Measurements from ENCODE around the gene CALML3. TPM values are rescaled to one million over a fixed set of nuclear protein-coding genes. Genes with fewer than 3 reads are reported as not detected.

The CALML3 gene
- total and polyA plus RNA-seq, 4 donors, result 0.10 to 0.13 TPM; not detected in 2

DNA sequence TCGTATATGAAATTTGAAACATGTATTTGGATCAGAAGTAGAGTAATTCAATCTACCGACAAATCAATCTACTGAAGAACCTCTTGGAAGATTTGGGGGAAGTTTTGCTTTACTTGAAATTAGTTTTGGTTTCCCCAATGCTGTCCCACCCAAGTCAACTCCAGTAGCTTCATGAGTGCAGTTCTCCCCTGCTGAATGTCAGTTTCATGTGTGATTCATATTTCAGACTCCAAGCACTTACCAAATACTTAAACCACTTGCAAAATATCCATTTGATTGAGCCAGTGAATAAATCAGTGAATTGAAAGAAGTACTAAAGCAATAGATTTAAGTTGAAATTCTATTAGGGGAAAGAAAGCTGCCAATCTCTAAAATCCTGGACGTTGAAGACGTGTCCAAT lies 34.7 kb upstream of the CALML3 start:
- H3K27ac ChIP-seq (ENCODE audit: low read depth in 1 of 2, low read length in 2 of 2), result no peak overlapping the region
- DNase-seq, result no peak

DNA sequence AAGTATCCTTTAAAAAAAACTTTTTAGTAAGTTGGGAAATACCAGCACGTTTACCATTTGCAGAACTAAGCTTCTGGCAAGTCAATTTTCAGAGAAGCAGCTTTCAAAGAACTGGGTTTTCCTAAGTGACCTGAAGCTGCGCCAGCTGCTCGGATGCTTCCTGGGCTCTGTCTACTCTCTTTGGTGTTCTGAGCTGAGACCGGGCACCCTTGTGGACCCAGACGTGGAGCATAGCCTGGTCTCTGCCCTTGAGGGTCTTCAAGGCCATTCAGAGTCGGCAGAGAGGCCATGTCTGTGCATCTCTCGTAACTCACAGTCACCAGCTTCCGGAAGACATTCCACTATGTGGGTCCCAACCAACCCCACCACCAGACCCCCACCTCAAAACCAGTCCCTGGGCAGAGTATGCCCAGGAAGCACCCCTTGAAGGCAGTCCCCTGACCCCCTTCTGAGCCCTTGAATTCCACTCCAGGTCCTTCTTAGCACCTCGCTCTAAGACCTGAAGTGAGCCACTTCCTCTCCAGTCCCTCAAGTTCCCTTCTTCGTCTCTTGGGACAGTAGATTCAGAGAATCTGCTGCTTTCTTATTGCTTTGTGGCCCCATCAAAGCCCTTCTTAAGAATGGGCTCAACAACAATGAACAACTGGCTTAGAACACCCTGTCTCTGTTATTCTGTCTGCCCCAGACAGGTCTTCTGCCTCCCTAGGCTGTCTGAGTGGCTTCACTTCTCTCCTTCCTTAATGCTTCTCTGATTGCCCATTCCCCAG lies 33.9 kb upstream of the CALML3 start:
- ATAC-seq (ENCODE audit: low FRiP score) (no peak), DNase-seq (no peak)
- H3K4me1 ChIP-seq (ENCODE audit: control insufficient read depth in 1 of 2, insufficient read depth in 2 of 2, low read length in 2 of 2), result no peaks in the 10 kb centered on the region
- intact Hi-C loops (cut with DNase I), result no loop called here
- no peak overlapping the region for H3K4me3 ChIP-seq (ENCODE audit: low read length in 2 of 2)
- no peaks in the 10 kb centered on the region for H3K27me3 ChIP-seq (ENCODE audit: control insufficient read depth in 1 of 2, insufficient read depth in 2 of 2, low read length in 1 of 2)
- peaks cover 2% of the 10 kb centered on the region for H3K9me3 ChIP-seq (ENCODE audit: control insufficient read depth, low read length)
- H3K27ac ChIP-seq (ENCODE audit: low read depth in 1 of 2, low read length in 2 of 2), result no peak overlapping the region
- no peaks in the 10 kb centered on the region for H3K36me3 ChIP-seq (ENCODE audit: control insufficient read depth in 1 of 2, insufficient read depth in 2 of 2, low read length in 1 of 2)
- 85% methylated on average over 10 of the region's 10 CpGs for WGBS, 2 donors

More for the DNA sequence above, 34.7 kb upstream of the CALML3 start:
- intact Hi-C loops (cut with DNase I), result no loop called here
- no peak overlapping the region for H3K4me3 ChIP-seq (ENCODE audit: low read length in 2 of 2)
- ATAC-seq (ENCODE audit: low FRiP score), result no peak
- 95 to 97% methylated on average over 4 of the region's 4 CpGs for WGBS, 2 donors
- H3K36me3 ChIP-seq (ENCODE audit: control insufficient read depth in 1 of 2, insufficient read depth in 2 of 2, low read length in 1 of 2), result no peaks in the 10 kb centered on the region
- no peaks in the 10 kb centered on the region for H3K4me1 ChIP-seq (ENCODE audit: control insufficient read depth in 1 of 2, insufficient read depth in 2 of 2, low read length in 2 of 2)
- H3K9me3 ChIP-seq (ENCODE audit: control insufficient read depth, low read length), result peaks cover 2% of the 10 kb centered on the region
- H3K27me3 ChIP-seq (ENCODE audit: control insufficient read depth in 1 of 2, insufficient read depth in 2 of 2, low read length in 1 of 2), result no peaks in the 10 kb centered on the region

DNA sequence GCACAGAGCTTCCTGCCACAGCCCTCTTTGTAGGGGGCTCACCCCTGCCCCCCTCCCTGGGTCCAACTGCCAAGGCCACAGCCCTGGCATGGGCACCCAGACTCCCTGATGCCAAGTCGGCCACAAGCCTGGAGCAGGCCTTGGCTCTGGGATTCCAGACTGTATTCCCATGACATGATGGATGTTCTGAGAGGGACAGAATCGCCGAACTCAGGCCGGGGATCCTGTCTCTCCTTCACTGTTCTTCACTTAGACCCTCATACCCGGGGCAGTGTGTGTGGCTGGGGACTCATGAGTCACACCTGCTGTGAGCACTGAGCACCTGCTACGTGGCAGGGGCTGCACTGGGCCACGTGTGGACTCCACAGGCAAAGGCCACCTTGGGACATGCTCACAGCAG lies 33.3 kb upstream of the CALML3 start:
- Histone ChIP-seq H3K9me3 (ENCODE audit: control insufficient read depth, low read length) (peaks cover 2% of the 10 kb centered on the region), H3K36me3 (ENCODE audit: control insufficient read depth in 1 of 2, insufficient read depth in 2 of 2, low read length in 1 of 2) (no peaks in the 10 kb centered on the region), H3K4me1 (ENCODE audit: control insufficient read depth in 1 of 2, insufficient read depth in 2 of 2, low read length in 2 of 2) (no peaks in the 10 kb centered on the region), H3K27me3 (ENCODE audit: control insufficient read depth in 1 of 2, insufficient read depth in 2 of 2, low read length in 1 of 2) (no peaks in the 10 kb centered on the region), H3K27ac (ENCODE audit: low read depth in 1 of 2, low read length in 2 of 2) (no peak overlapping the region), H3K4me3 (ENCODE audit: low read length in 2 of 2) (no peak overlapping the region)
- WGBS, 2 donors, result 39 to 41% methylated on average over 7 of the region's 7 CpGs
- ATAC-seq (ENCODE audit: low FRiP score) (no peak), DNase-seq (no peak)
- intact Hi-C loops (cut with DNase I), result no loop called here

DNA sequence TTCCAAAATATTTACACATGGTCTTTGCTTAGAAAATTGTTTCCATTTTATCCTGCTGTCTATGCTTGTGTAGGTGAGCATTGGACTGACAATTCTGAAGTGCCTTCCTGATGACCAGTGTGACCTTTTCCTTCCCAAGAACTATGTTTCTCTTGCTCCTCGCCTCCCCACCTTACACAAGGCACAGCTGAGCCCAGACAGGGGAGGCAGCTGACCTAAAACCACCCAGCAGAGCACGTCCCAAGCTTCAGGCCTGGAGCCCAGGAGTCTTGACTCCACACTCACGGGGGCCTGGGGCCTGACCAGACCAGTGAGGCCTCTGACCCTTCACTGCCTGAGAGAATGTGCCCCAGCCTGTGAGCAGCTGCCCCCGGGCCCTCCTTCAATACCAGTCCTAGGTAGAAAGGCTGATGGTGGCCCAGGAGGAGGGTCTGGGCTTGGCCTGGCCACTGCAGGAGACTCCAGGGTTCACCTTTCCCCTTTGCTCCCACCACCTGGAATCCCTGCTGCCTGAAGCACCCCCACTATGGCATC lies 32.4 kb upstream of the CALML3 start:
- H3K4me3 ChIP-seq (ENCODE audit: low read length in 2 of 2), result no peak overlapping the region
- intact Hi-C loops (cut with DNase I), result no loop called here
- H3K9me3 ChIP-seq (ENCODE audit: control insufficient read depth, low read length), result peaks cover 2% of the 10 kb centered on the region

DNA sequence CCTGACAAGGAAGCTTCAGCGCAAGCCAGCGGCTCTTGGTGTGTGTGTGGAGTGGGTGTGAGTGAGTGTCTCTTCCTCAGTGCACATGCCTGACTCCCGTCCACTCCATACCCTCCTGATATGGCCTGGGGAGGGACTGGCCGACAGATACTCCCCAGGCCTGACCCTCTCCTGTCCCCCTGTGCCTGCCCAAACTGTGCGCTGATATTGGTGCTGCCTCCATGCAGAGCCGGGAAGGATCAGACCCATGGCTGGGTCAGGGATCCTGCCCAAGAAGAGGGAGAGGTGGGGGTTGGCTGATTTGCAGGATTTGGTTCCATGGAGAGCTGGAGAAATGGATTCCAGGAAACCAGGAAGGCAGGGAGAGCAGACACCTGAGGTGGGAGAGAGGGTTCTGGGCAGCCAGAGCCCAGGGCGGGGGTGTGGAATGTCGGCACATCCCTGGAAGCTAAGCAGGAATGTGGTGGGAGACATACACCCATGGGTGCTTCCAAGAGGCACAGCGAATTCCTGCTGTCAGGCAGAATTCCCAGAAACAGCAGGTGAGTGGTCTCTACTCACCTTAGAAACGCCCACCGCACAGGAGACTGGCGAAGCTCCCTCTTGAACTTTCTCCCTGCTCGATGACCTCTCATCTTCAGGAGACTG lies 31.7 kb upstream of the CALML3 start:
- H3K36me3 ChIP-seq (ENCODE audit: control insufficient read depth in 1 of 2, insufficient read depth in 2 of 2, low read length in 1 of 2), result no peaks in the 10 kb centered on the region
- H3K27me3 ChIP-seq (ENCODE audit: control insufficient read depth in 1 of 2, insufficient read depth in 2 of 2, low read length in 1 of 2), result no peaks in the 10 kb centered on the region
- no peaks in the 10 kb centered on the region for H3K4me1 ChIP-seq (ENCODE audit: control insufficient read depth in 1 of 2, insufficient read depth in 2 of 2, low read length in 2 of 2)
- H3K27ac ChIP-seq (ENCODE audit: low read depth in 1 of 2, low read length in 2 of 2), result no peak overlapping the region
- ATAC-seq (ENCODE audit: low FRiP score), result no peak
- 97% methylated on average over 13 of the region's 13 CpGs for WGBS, 2 donors
- H3K4me3 ChIP-seq (ENCODE audit: low read length in 2 of 2), result no peak overlapping the region
- intact Hi-C loops (cut with DNase I), result no loop called here
- no peak for DNase-seq
- peaks cover 2% of the 10 kb centered on the region for H3K9me3 ChIP-seq (ENCODE audit: control insufficient read depth, low read length)

More for the DNA sequence above, 32.4 kb upstream of the CALML3 start:
- ATAC-seq (ENCODE audit: low FRiP score), result no peak
- no peak overlapping the region for H3K27ac ChIP-seq (ENCODE audit: low read depth in 1 of 2, low read length in 2 of 2)
- H3K36me3 ChIP-seq (ENCODE audit: control insufficient read depth in 1 of 2, insufficient read depth in 2 of 2, low read length in 1 of 2), result no peaks in the 10 kb centered on the region
- H3K4me1 ChIP-seq (ENCODE audit: control insufficient read depth in 1 of 2, insufficient read depth in 2 of 2, low read length in 2 of 2), result no peaks in the 10 kb centered on the region
- no peak for DNase-seq
- H3K27me3 ChIP-seq (ENCODE audit: control insufficient read depth in 1 of 2, insufficient read depth in 2 of 2, low read length in 1 of 2), result no peaks in the 10 kb centered on the region
- 97 to 100% methylated on average over 4 of the region's 4 CpGs for WGBS, 2 donors

DNA sequence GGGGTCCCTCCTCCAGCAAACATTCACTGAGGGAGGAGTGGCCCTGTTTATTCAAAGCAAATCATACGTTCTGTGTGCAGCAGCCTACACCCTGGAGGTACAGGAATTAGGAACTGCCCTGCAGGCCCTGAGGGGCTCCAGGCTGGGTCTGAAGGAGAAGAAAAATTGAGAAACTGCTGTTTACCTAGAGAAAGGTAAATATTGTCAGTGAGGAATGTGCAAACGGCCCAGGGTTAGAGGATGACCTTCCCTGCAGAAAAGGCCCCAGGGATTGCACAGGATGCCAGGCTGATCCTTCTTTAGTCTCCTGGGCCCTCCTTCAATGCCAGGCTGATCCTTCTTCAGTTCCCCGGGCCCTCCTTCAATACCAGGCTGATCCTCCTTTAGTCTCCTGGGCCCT lies 31.1 kb upstream of the CALML3 start:
- H3K9me3 ChIP-seq (ENCODE audit: control insufficient read depth, low read length), result peaks cover 2% of the 10 kb centered on the region
- ATAC-seq (ENCODE audit: low FRiP score), result no peak
- DNase-seq, result no peak
- H3K4me1 ChIP-seq (ENCODE audit: control insufficient read depth in 1 of 2, insufficient read depth in 2 of 2, low read length in 2 of 2), result no peaks in the 10 kb centered on the region
- no peaks in the 10 kb centered on the region for H3K27me3 ChIP-seq (ENCODE audit: control insufficient read depth in 1 of 2, insufficient read depth in 2 of 2, low read length in 1 of 2)
- no peak overlapping the region for H3K27ac ChIP-seq (ENCODE audit: low read depth in 1 of 2, low read length in 2 of 2)
- H3K4me3 ChIP-seq (ENCODE audit: low read length in 2 of 2), result no peak overlapping the region
- intact Hi-C loops (cut with DNase I), result no loop called here
- H3K36me3 ChIP-seq (ENCODE audit: control insufficient read depth in 1 of 2, insufficient read depth in 2 of 2, low read length in 1 of 2), result no peaks in the 10 kb centered on the region
- 76 to 83% methylated on average over 3 of the region's 3 CpGs for WGBS, 2 donors

DNA sequence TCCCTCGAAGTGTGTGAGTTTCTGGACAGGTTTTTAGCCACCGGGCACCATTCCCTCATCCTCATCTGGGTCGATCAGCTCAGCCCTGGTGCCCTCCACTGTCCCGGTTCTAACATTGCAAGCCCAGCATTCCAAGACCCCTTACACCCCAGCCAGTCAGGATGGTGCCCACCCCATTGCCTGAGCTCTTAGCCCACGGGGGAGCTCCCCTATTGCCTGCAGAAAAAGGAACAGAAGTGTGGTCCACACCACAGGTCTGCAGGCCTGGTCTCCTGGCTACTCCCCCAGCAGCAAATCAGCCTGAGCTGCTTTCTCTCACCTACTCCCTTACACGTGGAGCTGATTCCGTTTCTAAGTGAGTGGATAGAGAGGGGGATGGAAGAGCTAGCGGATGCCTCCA lies 30.1 kb upstream of the CALML3 start:
- intact Hi-C loops (cut with DNase I), result no loop called here
- WGBS, 2 donors, result 91 to 93% methylated on average over 8 of the region's 8 CpGs
- H3K27ac ChIP-seq (ENCODE audit: low read depth in 1 of 2, low read length in 2 of 2), result no peak overlapping the region
- H3K4me1 ChIP-seq (ENCODE audit: control insufficient read depth in 1 of 2, insufficient read depth in 2 of 2, low read length in 2 of 2), result no peaks in the 10 kb centered on the region
- H3K9me3 ChIP-seq (ENCODE audit: control insufficient read depth, low read length), result peaks cover 2% of the 10 kb centered on the region
- H3K36me3 ChIP-seq (ENCODE audit: control insufficient read depth in 1 of 2, insufficient read depth in 2 of 2, low read length in 1 of 2), result no peaks in the 10 kb centered on the region
- no peak for ATAC-seq (ENCODE audit: low FRiP score)
- no peak overlapping the region for H3K4me3 ChIP-seq (ENCODE audit: low read length in 2 of 2)
- no peaks in the 10 kb centered on the region for H3K27me3 ChIP-seq (ENCODE audit: control insufficient read depth in 1 of 2, insufficient read depth in 2 of 2, low read length in 1 of 2)
- no peak for DNase-seq

DNA sequence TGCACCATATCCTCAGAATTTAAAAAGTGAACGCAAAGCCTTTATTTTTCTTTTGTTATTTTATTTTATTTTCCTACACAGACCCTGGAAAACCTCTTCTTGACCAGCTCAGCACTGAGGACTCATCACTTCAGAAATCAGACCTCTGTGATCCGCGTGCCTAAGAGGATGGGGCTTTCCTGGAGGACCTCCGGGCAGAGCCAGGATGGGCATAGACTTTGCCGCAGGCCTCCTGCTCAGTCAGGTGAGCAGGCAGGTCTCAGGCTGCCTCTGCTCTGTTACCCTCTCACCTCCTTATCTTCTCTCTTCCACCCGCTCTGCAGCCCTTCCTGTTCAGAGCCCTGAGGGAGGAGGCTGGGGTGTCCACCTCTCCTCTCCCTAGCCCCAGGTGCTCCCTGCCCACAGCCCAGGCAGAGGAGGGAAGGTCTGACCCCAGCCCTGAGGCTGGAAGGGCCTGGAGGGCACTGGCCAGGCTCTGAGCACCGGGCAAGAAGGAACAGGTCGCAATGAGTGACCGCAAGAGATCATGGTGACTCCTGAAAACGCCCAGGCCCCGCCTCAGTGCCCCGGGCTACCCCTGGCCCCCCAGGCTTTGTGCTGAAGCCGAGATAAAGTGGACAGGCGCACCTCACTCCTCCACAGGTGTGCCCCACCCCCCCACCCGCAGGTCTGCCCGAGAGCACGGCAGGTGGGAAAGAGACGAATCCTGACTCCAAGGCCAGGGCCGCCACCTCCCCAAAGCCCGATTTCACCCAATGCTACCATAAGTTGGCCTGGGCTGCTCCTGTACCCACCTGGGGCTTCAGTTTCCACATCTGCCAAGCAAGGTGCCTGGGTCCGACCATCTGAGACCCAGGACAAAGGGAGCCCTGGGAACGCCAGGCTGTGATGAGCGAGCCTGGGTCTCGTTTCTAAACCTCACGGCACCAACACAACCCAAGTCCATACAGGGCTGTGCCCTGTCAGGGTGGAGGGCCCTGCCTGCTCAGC lies 28.2 kb upstream of the CALML3 start:
- H3K36me3 ChIP-seq (ENCODE audit: control insufficient read depth in 1 of 2, insufficient read depth in 2 of 2, low read length in 1 of 2), result no peaks in the 10 kb centered on the region
- no peak for DNase-seq
- H3K27me3 ChIP-seq (ENCODE audit: control insufficient read depth in 1 of 2, insufficient read depth in 2 of 2, low read length in 1 of 2), result no peaks in the 10 kb centered on the region
- H3K9me3 ChIP-seq (ENCODE audit: control insufficient read depth, low read length), result peaks cover 2% of the 10 kb centered on the region
- intact Hi-C loops (cut with DNase I), result no loop called here
- H3K4me1 ChIP-seq (ENCODE audit: control insufficient read depth in 1 of 2, insufficient read depth in 2 of 2, low read length in 2 of 2), result no peaks in the 10 kb centered on the region
- no peak for ATAC-seq (ENCODE audit: low FRiP score)
- WGBS, 2 donors, result 94% methylated on average over 25 of the region's 25 CpGs
- no peak overlapping the region for H3K27ac ChIP-seq (ENCODE audit: low read depth in 1 of 2, low read length in 2 of 2)
- H3K4me3 ChIP-seq (ENCODE audit: low read length in 2 of 2), result no peak overlapping the region
